Activated naive CD4-positive, alpha-beta T cell treated with anti-CD3 and anti-CD28 coated beads, Interleukin-2, amount 50 U/mL, for 24 hours (primary cell): ENCODE measurements around the gene RIN2.
"Not testable (repeated sequence)": the region's sequence is repeated elsewhere in the genome, so short reads cannot be mapped to it uniquely, and the experiment has no call there.

Source experiments
- H3K27ac Mint-ChIP-seq: one replicate; pipeline ENCODE4 v1.8.0; 2021; ENCODE audit warnings: mild to moderate bottlenecking, mixed read lengths
- H3K27me3 Mint-ChIP-seq: one replicate; pipeline ENCODE4 v1.8.0; 2021; ENCODE audit warnings: mixed read lengths
- H3K36me3 Mint-ChIP-seq: one replicate; pipeline ENCODE4 v1.8.0; 2021; ENCODE audit warnings: mixed read lengths
- H3K4me1 Mint-ChIP-seq: one replicate; pipeline ENCODE4 v1.8.0; 2021; ENCODE audit warnings: mixed read lengths
- H3K4me3 Mint-ChIP-seq: one replicate; pipeline ENCODE4 v1.8.0; 2021; ENCODE audit warnings: mild to moderate bottlenecking, mixed read lengths
- H3K9me3 Mint-ChIP-seq: one replicate; pipeline ENCODE4 v1.8.0; 2021; ENCODE audit warnings: mixed read lengths

Gene RIN2

GRCh38 chr20:19784511-19785172 is 26.6 kb downstream of the RIN2 start:
- H3K4me1 Mint-ChIP-seq = no peaks in the 10 kb centered on the region
- H3K27ac Mint-ChIP-seq = no peak overlapping the region
- no peaks in the 10 kb centered on the region for H3K9me3 Mint-ChIP-seq
- no peaks in the 10 kb centered on the region for H3K36me3 Mint-ChIP-seq
- H3K27me3 Mint-ChIP-seq = peaks cover 4% of the 10 kb centered on the region
- no peak overlapping the region for H3K4me3 Mint-ChIP-seq

DNA sequence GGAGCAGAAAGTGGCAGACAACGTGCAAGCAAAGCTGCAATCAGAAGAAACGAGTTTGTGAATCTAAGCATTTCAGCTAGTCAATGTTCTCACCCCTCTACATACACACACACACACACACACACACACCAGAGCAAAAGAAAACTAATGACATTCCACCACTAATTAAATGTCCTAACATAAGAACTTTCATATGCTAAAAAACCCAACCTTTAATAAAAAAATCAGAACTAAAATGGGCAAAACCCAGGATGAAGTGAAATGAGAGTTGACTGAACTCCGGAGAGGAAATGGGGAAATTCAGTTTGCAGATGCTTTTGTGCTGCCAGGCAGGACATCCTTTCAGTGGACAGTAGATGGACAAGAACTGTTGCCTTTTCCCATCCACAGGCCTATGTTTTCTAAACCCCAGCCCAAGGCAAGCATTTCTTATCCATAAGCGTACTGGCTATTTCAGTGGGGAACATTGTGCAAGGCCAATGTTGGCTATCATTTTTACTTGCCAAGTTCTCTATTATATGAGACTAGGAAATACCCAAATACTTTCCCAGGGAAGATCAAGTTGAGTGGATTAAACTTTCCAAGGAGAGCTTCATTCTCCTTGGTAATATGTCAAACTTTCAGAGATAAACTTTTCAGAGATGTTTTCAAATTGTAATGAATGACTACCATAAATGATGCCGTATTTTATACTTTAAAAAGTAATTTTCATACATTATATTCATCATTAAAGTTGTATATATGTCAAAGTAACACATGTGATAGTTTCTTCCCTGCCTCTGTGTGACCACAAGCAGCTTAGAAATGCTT is 27.3 kb downstream of the RIN2 start:
- no peaks in the 10 kb centered on the region for H3K4me1 Mint-ChIP-seq
- no peaks in the 10 kb centered on the region for H3K36me3 Mint-ChIP-seq
- no peaks in the 10 kb centered on the region for H3K9me3 Mint-ChIP-seq
- H3K4me3 Mint-ChIP-seq = no peak overlapping the region
- H3K27me3 Mint-ChIP-seq = peaks cover 4% of the 10 kb centered on the region
- H3K27ac Mint-ChIP-seq = no peak overlapping the region

DNA sequence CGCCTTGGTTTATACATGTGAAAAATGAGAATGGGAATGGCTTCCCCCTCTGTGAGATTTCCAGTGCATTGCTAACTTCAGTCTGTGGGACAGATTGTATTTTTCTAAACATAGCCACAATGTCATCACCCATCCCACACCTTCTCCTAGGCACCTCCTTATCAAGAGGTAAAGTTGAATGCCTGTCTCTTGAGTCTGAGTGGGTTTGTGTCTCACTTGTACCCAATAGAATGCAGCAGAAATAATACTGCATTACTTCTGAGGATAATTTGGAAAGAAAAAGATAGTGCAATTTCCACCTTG is 27.9 kb downstream of the RIN2 start:
- Mint-ChIP-seq H3K4me1 (no peaks in the 10 kb centered on the region), H3K27me3 (peaks cover 4% of the 10 kb centered on the region), H3K4me3 (no peak overlapping the region), H3K36me3 (no peaks in the 10 kb centered on the region), H3K27ac (no peak overlapping the region), H3K9me3 (no peaks in the 10 kb centered on the region)

GRCh38 chr20:19786311-19786710 is 28.3 kb downstream of the RIN2 start:
- Mint-ChIP-seq H3K4me3 (no peak overlapping the region), H3K27ac (no peak overlapping the region), H3K36me3 (no peaks in the 10 kb centered on the region), H3K9me3 (no peaks in the 10 kb centered on the region), H3K27me3 (peaks cover 4% of the 10 kb centered on the region), H3K4me1 (no peaks in the 10 kb centered on the region)

- Mint-ChIP-seq H3K27me3 (peaks cover 6% of the 10 kb centered on the region), H3K36me3 (no peaks in the 10 kb centered on the region), H3K4me3 (no peak overlapping the region), H3K4me1 (no peaks in the 10 kb centered on the region), H3K9me3 (no peaks in the 10 kb centered on the region), H3K27ac (no peak overlapping the region)
These were observed 29.3 kb downstream of the RIN2 start for GRCh38 chr20:19787366-19787765.

- Mint-ChIP-seq H3K27ac (no peak overlapping the region), H3K27me3 (peaks cover 6% of the 10 kb centered on the region), H3K4me3 (no peak overlapping the region), H3K4me1 (no peaks in the 10 kb centered on the region), H3K36me3 (no peaks in the 10 kb centered on the region), H3K9me3 (no peaks in the 10 kb centered on the region)
These were observed 31.0 kb downstream of the RIN2 start for GRCh38 chr20:19789009-19789408.

DNA sequence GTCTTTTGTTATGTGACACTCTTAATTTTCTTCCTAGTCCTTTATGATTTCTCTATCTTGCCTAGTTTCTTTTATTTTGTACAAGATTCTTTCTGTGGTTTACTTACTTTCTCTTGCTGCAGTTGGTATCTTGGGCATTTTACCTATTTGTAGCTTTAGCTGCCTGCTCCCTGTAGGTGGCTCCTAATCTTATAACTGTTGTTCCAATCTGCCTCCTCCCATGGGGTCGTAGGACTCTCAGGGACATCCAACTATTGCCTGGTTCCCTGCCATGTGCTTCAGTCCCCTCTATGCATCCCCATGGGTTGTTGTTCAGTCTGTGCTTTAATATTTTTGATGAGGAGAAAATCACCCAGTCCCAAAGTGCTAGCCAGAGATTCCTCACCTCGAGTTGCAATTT is 31.4 kb downstream of the RIN2 start:
- no peak overlapping the region for H3K27ac Mint-ChIP-seq
- H3K9me3 Mint-ChIP-seq = no peaks in the 10 kb centered on the region
- no peak overlapping the region for H3K4me3 Mint-ChIP-seq
- no peaks in the 10 kb centered on the region for H3K36me3 Mint-ChIP-seq
- no peaks in the 10 kb centered on the region for H3K4me1 Mint-ChIP-seq
- H3K27me3 Mint-ChIP-seq = peaks cover 6% of the 10 kb centered on the region

DNA sequence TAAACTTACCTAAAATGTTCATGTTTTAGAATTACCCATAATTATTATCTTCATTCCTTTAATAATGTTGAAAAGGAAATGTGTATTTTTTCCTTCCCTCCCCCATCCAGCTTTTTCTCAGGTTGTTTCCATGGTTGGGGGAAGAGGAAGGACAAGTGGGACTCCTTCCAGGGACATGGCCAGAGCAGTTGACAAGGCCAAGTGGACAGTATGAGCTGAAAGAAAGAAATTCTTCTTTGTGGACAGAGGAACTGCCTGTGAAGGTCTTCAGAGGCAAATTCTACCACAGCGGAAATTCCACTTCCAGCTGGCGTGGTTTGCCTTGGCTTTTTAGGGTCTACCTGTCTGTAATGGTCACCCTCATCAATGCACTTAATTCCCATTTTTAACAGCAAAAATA is 33.8 kb downstream of the RIN2 start:
- Mint-ChIP-seq H3K4me3 (no peak overlapping the region), H3K27ac (no peak overlapping the region), H3K9me3 (no peaks in the 10 kb centered on the region), H3K4me1 (no peaks in the 10 kb centered on the region), H3K36me3 (no peaks in the 10 kb centered on the region), H3K27me3 (peaks cover 3% of the 10 kb centered on the region)

GRCh38 chr20:19793716-19794115 is 35.7 kb downstream of the RIN2 start:
- no peaks in the 10 kb centered on the region for H3K4me1 Mint-ChIP-seq
- no peak overlapping the region for H3K27ac Mint-ChIP-seq
- H3K27me3 Mint-ChIP-seq = peaks cover 2% of the 10 kb centered on the region

GRCh38 chr20:19794941-19795340 is 36.9 kb downstream of the RIN2 start:
- no peaks in the 10 kb centered on the region for H3K9me3 Mint-ChIP-seq
- H3K4me1 Mint-ChIP-seq = no peaks in the 10 kb centered on the region
- no peak overlapping the region for H3K27ac Mint-ChIP-seq
- H3K27me3 Mint-ChIP-seq = peaks cover 2% of the 10 kb centered on the region
- no peaks in the 10 kb centered on the region for H3K36me3 Mint-ChIP-seq
- no peak overlapping the region for H3K4me3 Mint-ChIP-seq

More at GRCh38 chr20:19793716-19794115, 35.7 kb downstream of the RIN2 start:
- Mint-ChIP-seq H3K9me3 (no peaks in the 10 kb centered on the region), H3K36me3 (no peaks in the 10 kb centered on the region), H3K4me3 (no peak overlapping the region)

- Mint-ChIP-seq H3K27ac (no peak overlapping the region), H3K36me3 (no peaks in the 10 kb centered on the region), H3K4me3 (no peak overlapping the region), H3K27me3 (peaks cover 1% of the 10 kb centered on the region), H3K9me3 (no peaks in the 10 kb centered on the region), H3K4me1 (no peaks in the 10 kb centered on the region)
These were observed 41.3 kb downstream of the RIN2 start for GRCh38 chr20:19799325-19799724.

GRCh38 chr20:19802099-19802491 is 44.0 kb downstream of the RIN2 start:
- Mint-ChIP-seq H3K36me3 (no peaks in the 10 kb centered on the region), H3K4me3 (no peak overlapping the region), H3K27me3 (peaks cover 1% of the 10 kb centered on the region), H3K9me3 (no peaks in the 10 kb centered on the region), H3K4me1 (no peaks in the 10 kb centered on the region), H3K27ac (no peak overlapping the region)

GRCh38 chr20:19802492-19803158 is 44.6 kb downstream of the RIN2 start:
- peaks cover 1% of the 10 kb centered on the region for H3K27me3 Mint-ChIP-seq
- H3K9me3 Mint-ChIP-seq = no peaks in the 10 kb centered on the region
- H3K4me1 Mint-ChIP-seq = no peaks in the 10 kb centered on the region
- no peak overlapping the region for H3K27ac Mint-ChIP-seq
- no peak overlapping the region for H3K4me3 Mint-ChIP-seq
- no peaks in the 10 kb centered on the region for H3K36me3 Mint-ChIP-seq

- H3K36me3 Mint-ChIP-seq, H3K4me1 Mint-ChIP-seq, H3K27ac Mint-ChIP-seq: not testable (repeated sequence)
These were observed 48.2 kb downstream of the RIN2 start for GRCh38 chr20:19806276-19806675.

GRCh38 chr20:19806806-19807190 is 48.7 kb downstream of the RIN2 start:
- no peaks in the 10 kb centered on the region for H3K4me1 Mint-ChIP-seq
- H3K9me3 Mint-ChIP-seq = no peaks in the 10 kb centered on the region
- H3K4me3 Mint-ChIP-seq = no peak overlapping the region
- peaks cover 1% of the 10 kb centered on the region for H3K27me3 Mint-ChIP-seq
- H3K36me3 Mint-ChIP-seq = no peaks in the 10 kb centered on the region
- no peak overlapping the region for H3K27ac Mint-ChIP-seq

More at GRCh38 chr20:19806276-19806675, 48.2 kb downstream of the RIN2 start:
- H3K4me3 Mint-ChIP-seq, H3K27me3 Mint-ChIP-seq, H3K9me3 Mint-ChIP-seq: not testable (repeated sequence)

DNA sequence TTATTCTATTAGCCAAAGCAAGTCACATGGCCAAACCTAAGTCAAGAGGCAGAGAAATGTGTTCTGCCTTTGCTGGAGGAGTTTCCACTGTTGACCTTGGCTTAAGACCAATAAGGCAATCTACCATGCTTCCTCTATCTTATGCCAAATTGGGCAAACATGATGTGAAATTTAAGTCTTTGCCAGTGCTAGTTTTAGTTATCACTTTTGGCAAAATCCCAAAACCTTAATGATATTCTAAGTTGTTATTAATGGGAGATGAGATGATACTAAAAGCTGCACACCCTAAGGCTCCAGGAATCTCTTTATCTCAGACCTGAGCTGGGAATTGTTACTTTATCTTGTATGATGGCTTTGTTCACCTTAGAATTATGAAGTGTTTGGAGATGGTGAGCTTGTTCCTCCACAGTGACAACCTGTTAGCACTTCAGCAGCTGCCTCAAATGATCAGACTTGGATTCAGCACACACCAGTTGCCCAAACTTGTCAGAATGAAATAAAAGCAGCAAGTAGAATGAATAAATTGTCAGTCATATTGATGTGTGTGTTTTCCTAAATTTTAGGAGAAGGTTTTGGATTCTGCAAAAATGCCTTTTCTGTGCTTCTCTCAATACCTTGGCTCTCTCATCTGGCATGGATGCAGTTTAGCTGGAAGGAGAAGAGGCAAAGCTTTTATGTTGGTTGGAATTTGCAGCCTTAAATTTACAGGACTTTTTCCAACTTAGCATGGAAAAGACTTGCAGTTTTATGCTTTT is 49.3 kb downstream of the RIN2 start:
- Mint-ChIP-seq H3K27me3 (peaks cover 1% of the 10 kb centered on the region), H3K27ac (no peak overlapping the region), H3K4me1 (no peaks in the 10 kb centered on the region), H3K36me3 (no peaks in the 10 kb centered on the region), H3K9me3 (no peaks in the 10 kb centered on the region), H3K4me3 (no peak overlapping the region)
